ENCODE measurements around the gene PTPRK.

DNA sequence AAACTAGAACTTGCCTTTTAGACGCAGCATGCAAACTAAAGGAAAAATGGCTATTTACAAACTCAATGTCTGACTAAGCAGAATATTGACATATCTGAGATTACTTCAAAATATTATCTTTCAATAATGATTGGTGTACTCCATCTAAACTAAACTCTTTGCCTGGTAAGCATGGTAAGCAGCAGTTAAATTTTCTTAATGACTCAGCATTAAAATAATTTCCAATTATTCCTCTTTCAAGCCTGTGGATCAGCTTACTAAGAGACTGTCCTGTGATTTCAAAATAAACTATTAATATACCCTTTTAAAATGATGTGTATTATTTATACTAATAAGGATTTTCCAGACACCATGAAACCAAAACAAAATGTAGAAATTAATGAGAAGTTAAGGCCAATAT lies 392.7 kb downstream of the PTPRK start:
- TF ChIP-seq, protein P1, sequence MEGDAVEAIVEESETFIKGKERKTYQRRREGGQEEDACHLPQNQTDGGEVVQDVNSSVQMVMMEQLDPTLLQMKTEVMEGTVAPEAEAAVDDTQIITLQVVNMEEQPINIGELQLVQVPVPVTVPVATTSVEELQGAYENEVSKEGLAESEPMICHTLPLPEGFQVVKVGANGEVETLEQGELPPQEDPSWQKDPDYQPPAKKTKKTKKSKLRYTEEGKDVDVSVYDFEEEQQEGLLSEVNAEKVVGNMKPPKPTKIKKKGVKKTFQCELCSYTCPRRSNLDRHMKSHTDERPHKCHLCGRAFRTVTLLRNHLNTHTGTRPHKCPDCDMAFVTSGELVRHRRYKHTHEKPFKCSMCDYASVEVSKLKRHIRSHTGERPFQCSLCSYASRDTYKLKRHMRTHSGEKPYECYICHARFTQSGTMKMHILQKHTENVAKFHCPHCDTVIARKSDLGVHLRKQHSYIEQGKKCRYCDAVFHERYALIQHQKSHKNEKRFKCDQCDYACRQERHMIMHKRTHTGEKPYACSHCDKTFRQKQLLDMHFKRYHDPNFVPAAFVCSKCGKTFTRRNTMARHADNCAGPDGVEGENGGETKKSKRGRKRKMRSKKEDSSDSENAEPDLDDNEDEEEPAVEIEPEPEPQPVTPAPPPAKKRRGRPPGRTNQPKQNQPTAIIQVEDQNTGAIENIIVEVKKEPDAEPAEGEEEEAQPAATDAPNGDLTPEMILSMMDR (IDR thresholded peaks at IDR 0.05) = no peak
- TF ChIP-seq EP300 (IDR thresholded peaks at IDR 0.05; ENCODE audit: low read depth) = no peak
- TF ChIP-seq POLR2AphosphoS5 (IDR thresholded peaks at IDR 0.05) = no peak
- no peak for TF ChIP-seq POLR2A (IDR thresholded peaks at IDR 0.05)

Measured in transverse colon (tissue), 4 donors.